A549 (cell line): ENCODE results near the gene RAMACL.

Experiments used
- BHLHE40 ChIP-seq: IDR thresholded peaks from 2 replicates; pipeline ENCODE4 v1.6.1; 2012; ENCODE audit warnings: low read depth, low read length, inconsistent platforms
- CEBPB ChIP-seq, 2 experiments: fragments of >200 bp in 1 of 2; sonication (Bioruptor Twin) in 1 of 2; formaldehyde crosslinking in 1 of 2; IDR thresholded peaks; 2 replicates each; pipeline ENCODE4 v1.6.1; 2012 to 2016
- CHD4 ChIP-seq: fragments of 200-600 bp; sonication (generic); IDR thresholded peaks from 2 replicates; pipeline ENCODE4 v1.6.1; 2016; ENCODE audit warnings: antibody characterized with exemption, mild to moderate bottlenecking, borderline replicate concordance
- EP300 ChIP-seq, 2 experiments: fragments of >200 bp; sonication (Bioruptor Twin); formaldehyde crosslinking; IDR thresholded peaks; 2 replicates in 1 of 2; 3 replicates in 1 of 2; pipeline ENCODE4 v1.6.1; 2016 to 2017
- FOSL2 ChIP-seq, 2 experiments: fragments of 450-650 bp in 1 of 2; fragments of >200 bp in 1 of 2; sonication (Bioruptor Twin) in 1 of 2; formaldehyde crosslinking; IDR thresholded peaks; 2 replicates each; pipeline versions ENCODE4 v1.5.0 to v1.6.1; 2016 to 2020; ENCODE audit warnings: mild to moderate bottlenecking in 1 of 2, moderate library complexity in 1 of 2
- KDM1A ChIP-seq: fragments of 200-600 bp; sonication (generic); IDR thresholded peaks from 2 replicates; pipeline ENCODE4 v1.6.1; 2016; ENCODE audit warnings: low read depth, mild to moderate bottlenecking
- NR3C1 ChIP-seq: fragments of >200 bp; sonication (Bioruptor Twin); formaldehyde crosslinking; IDR thresholded peaks from 3 replicates; pipeline ENCODE4 v1.6.1; 2017
- POLR2A ChIP-seq: IDR thresholded peaks from 2 replicates; pipeline ENCODE4 v1.6.1; 2012; ENCODE audit warnings: mild to moderate bottlenecking, low read length
- SMC3 ChIP-seq: fragments of >200 bp; sonication (Bioruptor Twin); formaldehyde crosslinking; IDR thresholded peaks from 3 replicates; pipeline ENCODE4 v1.6.1; 2018; ENCODE audit warnings: inconsistent platforms
- TF ChIP-seq, protein P1 (sequence below): fragments of 450-650 bp; IDR thresholded peaks from 2 replicates; pipeline ENCODE4 v1.6.1; 2014; ENCODE audit warnings: antibody characterized with exemption
- TF ChIP-seq, protein P2 (sequence below): fragments of 200-600 bp; sonication (generic); IDR thresholded peaks from 2 replicates; pipeline ENCODE4 v1.6.1; 2016; ENCODE audit warnings: antibody characterized with exemption, mild to moderate bottlenecking, moderate library complexity
- TF ChIP-seq, protein P3 (sequence below): fragments of >200 bp; sonication (Bioruptor Twin); formaldehyde crosslinking; IDR thresholded peaks from 3 replicates; pipeline ENCODE4 v1.5.1; 2016
- TF ChIP-seq, protein P4 (sequence below): fragments of 250-450 bp; sonication (Bioruptor Pico); IDR thresholded peaks from 2 replicates; pipeline ENCODE4 v1.5.0; 2021; ENCODE audit warnings: mild to moderate bottlenecking, moderate library complexity, borderline replicate concordance

DNA sequence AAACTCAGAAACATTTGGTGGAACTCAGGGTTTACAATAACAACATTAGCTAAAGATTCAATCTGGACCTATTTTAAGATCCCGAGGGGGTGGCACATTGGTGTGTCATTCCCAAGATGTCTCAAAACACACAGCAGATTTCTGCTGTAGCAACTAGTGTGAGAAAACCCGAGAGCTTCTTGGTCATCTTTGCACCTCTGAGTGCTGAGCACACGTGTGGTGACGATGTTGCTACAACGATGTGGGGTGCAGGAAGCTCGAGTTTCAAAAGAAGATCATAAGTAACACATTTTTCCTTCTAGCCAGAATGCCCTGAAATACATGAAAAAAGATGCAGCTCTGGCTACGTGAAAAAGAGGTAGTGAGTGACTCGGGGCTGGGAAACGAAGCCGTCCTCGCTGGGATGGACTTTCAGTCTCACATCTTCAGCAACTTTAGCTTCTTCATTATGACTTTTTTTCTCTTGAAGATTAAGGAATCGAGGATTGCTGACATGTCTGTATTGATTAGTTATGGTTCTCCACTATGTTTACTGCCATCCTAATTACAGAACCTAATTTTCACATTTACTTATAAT is 1.5 kb downstream of the RAMACL start:
- TF ChIP-seq, protein P1, sequence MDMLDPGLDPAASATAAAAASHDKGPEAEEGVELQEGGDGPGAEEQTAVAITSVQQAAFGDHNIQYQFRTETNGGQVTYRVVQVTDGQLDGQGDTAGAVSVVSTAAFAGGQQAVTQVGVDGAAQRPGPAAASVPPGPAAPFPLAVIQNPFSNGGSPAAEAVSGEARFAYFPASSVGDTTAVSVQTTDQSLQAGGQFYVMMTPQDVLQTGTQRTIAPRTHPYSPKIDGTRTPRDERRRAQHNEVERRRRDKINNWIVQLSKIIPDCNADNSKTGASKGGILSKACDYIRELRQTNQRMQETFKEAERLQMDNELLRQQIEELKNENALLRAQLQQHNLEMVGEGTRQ, result no peak
- TF ChIP-seq, protein P2, sequence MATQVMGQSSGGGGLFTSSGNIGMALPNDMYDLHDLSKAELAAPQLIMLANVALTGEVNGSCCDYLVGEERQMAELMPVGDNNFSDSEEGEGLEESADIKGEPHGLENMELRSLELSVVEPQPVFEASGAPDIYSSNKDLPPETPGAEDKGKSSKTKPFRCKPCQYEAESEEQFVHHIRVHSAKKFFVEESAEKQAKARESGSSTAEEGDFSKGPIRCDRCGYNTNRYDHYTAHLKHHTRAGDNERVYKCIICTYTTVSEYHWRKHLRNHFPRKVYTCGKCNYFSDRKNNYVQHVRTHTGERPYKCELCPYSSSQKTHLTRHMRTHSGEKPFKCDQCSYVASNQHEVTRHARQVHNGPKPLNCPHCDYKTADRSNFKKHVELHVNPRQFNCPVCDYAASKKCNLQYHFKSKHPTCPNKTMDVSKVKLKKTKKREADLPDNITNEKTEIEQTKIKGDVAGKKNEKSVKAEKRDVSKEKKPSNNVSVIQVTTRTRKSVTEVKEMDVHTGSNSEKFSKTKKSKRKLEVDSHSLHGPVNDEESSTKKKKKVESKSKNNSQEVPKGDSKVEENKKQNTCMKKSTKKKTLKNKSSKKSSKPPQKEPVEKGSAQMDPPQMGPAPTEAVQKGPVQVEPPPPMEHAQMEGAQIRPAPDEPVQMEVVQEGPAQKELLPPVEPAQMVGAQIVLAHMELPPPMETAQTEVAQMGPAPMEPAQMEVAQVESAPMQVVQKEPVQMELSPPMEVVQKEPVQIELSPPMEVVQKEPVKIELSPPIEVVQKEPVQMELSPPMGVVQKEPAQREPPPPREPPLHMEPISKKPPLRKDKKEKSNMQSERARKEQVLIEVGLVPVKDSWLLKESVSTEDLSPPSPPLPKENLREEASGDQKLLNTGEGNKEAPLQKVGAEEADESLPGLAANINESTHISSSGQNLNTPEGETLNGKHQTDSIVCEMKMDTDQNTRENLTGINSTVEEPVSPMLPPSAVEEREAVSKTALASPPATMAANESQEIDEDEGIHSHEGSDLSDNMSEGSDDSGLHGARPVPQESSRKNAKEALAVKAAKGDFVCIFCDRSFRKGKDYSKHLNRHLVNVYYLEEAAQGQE, result no peak
- TF ChIP-seq KDM1A (no peak), POLR2A (no peak), CEBPB (IDR thresholded peaks at IDR 0.05) (no peak), CHD4 (no peak), BHLHE40 (no peak), EP300 (IDR thresholded peaks at IDR 0.05) (no peak), NR3C1 (no peak), SMC3 (no peak), FOSL2 (IDR thresholded peaks at IDR 0.05) (no peak), FOSL2 (CRISPR knock-in tag; IDR thresholded peaks at IDR 0.05) (no peak)
- TF ChIP-seq, protein P3, sequence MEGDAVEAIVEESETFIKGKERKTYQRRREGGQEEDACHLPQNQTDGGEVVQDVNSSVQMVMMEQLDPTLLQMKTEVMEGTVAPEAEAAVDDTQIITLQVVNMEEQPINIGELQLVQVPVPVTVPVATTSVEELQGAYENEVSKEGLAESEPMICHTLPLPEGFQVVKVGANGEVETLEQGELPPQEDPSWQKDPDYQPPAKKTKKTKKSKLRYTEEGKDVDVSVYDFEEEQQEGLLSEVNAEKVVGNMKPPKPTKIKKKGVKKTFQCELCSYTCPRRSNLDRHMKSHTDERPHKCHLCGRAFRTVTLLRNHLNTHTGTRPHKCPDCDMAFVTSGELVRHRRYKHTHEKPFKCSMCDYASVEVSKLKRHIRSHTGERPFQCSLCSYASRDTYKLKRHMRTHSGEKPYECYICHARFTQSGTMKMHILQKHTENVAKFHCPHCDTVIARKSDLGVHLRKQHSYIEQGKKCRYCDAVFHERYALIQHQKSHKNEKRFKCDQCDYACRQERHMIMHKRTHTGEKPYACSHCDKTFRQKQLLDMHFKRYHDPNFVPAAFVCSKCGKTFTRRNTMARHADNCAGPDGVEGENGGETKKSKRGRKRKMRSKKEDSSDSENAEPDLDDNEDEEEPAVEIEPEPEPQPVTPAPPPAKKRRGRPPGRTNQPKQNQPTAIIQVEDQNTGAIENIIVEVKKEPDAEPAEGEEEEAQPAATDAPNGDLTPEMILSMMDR, result no peak
- TF ChIP-seq, protein P4, sequence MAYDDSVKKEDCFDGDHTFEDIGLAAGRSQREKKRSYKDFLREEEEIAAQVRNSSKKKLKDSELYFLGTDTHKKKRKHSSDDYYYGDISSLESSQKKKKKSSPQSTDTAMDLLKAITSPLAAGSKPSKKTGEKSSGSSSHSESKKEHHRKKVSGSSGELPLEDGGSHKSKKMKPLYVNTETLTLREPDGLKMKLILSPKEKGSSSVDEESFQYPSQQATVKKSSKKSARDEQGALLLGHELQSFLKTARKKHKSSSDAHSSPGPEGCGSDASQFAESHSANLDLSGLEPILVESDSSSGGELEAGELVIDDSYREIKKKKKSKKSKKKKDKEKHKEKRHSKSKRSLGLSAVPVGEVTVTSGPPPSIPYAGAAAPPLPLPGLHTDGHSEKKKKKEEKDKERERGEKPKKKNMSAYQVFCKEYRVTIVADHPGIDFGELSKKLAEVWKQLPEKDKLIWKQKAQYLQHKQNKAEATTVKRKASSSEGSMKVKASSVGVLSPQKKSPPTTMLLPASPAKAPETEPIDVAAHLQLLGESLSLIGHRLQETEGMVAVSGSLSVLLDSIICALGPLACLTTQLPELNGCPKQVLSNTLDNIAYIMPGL (CRISPR knock-in tag), result no peak
